Liver (tissue), 9 donors: Measurements from ENCODE around the gene SHC2. TPM values are rescaled to one million over a fixed set of nuclear protein-coding genes. Genes with fewer than 3 reads are reported as not detected.

Experiments used
- DNase-seq: peaks from one replicate; pipeline ENCODE4 v3.0.0-alpha.2; 2017; ENCODE audit warnings: low spot score
- H3K27ac ChIP-seq, 2 donors: one replicate each; pipeline ENCODE4 v1.7.0; 2013; ENCODE audit warnings: inconsistent platforms in 2 of 2, low read length in 2 of 2, control low read depth in 1 of 2, low read depth in 1 of 2, mild to moderate bottlenecking in 1 of 2
- H3K27me3 ChIP-seq, 4 donors: one replicate each; pipeline versions ENCODE4 v1.6.1 to v1.7.0; 2013; ENCODE audit warnings: low read length in 3 of 4, inconsistent platforms in 1 of 4, mild to moderate bottlenecking in 1 of 4, moderate library complexity in 1 of 4; ENCODE audit not compliant: control insufficient read depth in 4 of 4, insufficient read depth in 4 of 4
- H3K36me3 ChIP-seq, 4 donors: one replicate each; pipeline versions ENCODE4 v1.6.1 to v1.7.0; 2013; ENCODE audit warnings: low read length in 3 of 4, mild to moderate bottlenecking in 3 of 4, low read depth in 1 of 4, moderate library complexity in 1 of 4; ENCODE audit not compliant: control insufficient read depth in 4 of 4, insufficient read depth in 3 of 4
- H3K4me1 ChIP-seq, 4 donors: one replicate each; pipeline versions ENCODE4 v1.6.1 to v1.7.0; 2013; ENCODE audit warnings: low read length in 3 of 4, mild to moderate bottlenecking in 3 of 4, moderate library complexity in 1 of 4; ENCODE audit not compliant: control insufficient read depth in 4 of 4, insufficient read depth in 4 of 4
- H3K4me3 ChIP-seq, 3 donors: one replicate each; pipeline versions ENCODE4 v1.6.1 to v1.7.0; 2013; ENCODE audit warnings: low read length in 3 of 3, control low read depth in 1 of 3, low read depth in 1 of 3, mild to moderate bottlenecking in 1 of 3
- H3K9ac ChIP-seq, 2 donors: one replicate each; pipeline ENCODE4 v1.7.0; 2013; ENCODE audit warnings: low read length in 2 of 2, mild to moderate bottlenecking in 2 of 2, moderate library complexity in 2 of 2, control low read depth in 1 of 2, low read depth in 1 of 2
- H3K9me3 ChIP-seq, 4 donors: one replicate each; pipeline versions ENCODE4 v1.6.1 to v1.7.0; 2013; ENCODE audit warnings: low read length in 3 of 4; ENCODE audit not compliant: control insufficient read depth in 4 of 4
- ATF3 ChIP-seq: IDR thresholded peaks from 2 replicates; pipeline ENCODE4 v1.6.1; 2016; ENCODE audit warnings: antibody characterized with exemption
- CTCF ChIP-seq: fragments of 150-350 bp; IDR thresholded peaks from 2 replicates; pipeline ENCODE4 v1.5.1; 2017; ENCODE audit warnings: improper control_type of control experiment, low read depth, low read length; ENCODE audit not compliant: missing input control
- EGR1 ChIP-seq, 2 donors: IDR thresholded peaks; 2 replicates each; pipeline ENCODE4 v1.6.1; 2016 to 2018; ENCODE audit warnings: antibody characterized with exemption in 2 of 2, low read depth in 2 of 2
- FOXA1 ChIP-seq: IDR thresholded peaks from 2 replicates; pipeline ENCODE4 v1.6.1; 2016; ENCODE audit warnings: antibody characterized with exemption
- FOXA2 ChIP-seq: IDR thresholded peaks from 2 replicates; pipeline ENCODE4 v1.6.1; 2016; ENCODE audit warnings: antibody characterized with exemption
- HNF4A ChIP-seq, 2 donors: conservative IDR thresholded peaks; 2 replicates each; pipeline ENCODE4 v1.6.1; 2016; ENCODE audit warnings: antibody characterized with exemption in 2 of 2, mild to moderate bottlenecking in 2 of 2
- HNF4G ChIP-seq: IDR thresholded peaks from 2 replicates; pipeline ENCODE4 v1.6.1; 2016; ENCODE audit warnings: antibody characterized with exemption
- JUND ChIP-seq, 2 donors: IDR thresholded peaks; 2 replicates each; pipeline ENCODE4 v1.6.1; 2016; ENCODE audit warnings: antibody characterized with exemption in 2 of 2
- MAX ChIP-seq: IDR thresholded peaks from 2 replicates; pipeline ENCODE4 v1.6.1; 2016; ENCODE audit warnings: antibody characterized with exemption
- NR2F2 ChIP-seq: IDR thresholded peaks from 2 replicates; pipeline ENCODE4 v1.6.1; 2016; ENCODE audit warnings: antibody characterized with exemption
- RAD21 ChIP-seq, 2 donors: IDR thresholded peaks; 2 replicates each; pipeline ENCODE4 v1.6.1; 2016; ENCODE audit warnings: antibody characterized with exemption in 2 of 2, mild to moderate bottlenecking in 2 of 2
- RXRA ChIP-seq, 2 donors: IDR thresholded peaks; 2 replicates each; pipeline ENCODE4 v1.6.1; 2017 to 2018; ENCODE audit warnings: antibody characterized with exemption in 2 of 2, mild to moderate bottlenecking in 1 of 2
- SP1 ChIP-seq: IDR thresholded peaks from 2 replicates; pipeline ENCODE4 v1.6.1; 2018; ENCODE audit warnings: antibody characterized with exemption, mild to moderate bottlenecking
- TAF1 ChIP-seq: conservative IDR thresholded peaks from 2 replicates; pipeline ENCODE4 v1.6.1; 2016; ENCODE audit warnings: antibody characterized with exemption, mild to moderate bottlenecking
- YY1 ChIP-seq: IDR thresholded peaks from 2 replicates; pipeline ENCODE4 v1.6.1; 2016; ENCODE audit warnings: antibody characterized with exemption, mild to moderate bottlenecking
- ZBTB33 ChIP-seq: IDR thresholded peaks from 2 replicates; pipeline ENCODE4 v1.6.1; 2016; ENCODE audit warnings: antibody characterized with exemption
- WGBS: extraction: QIAGEN DNeasy Blood & Tissue Kit; methylation state at CpG from one replicate; pipeline ENCODE4 v1.1.7; 2013; 5-methylcytosine and 5-hydroxymethylcytosine counted together
- polyA plus RNA-seq, 2 donors: library from polyadenylated mRNA; stranded (reverse) in 1 of 2; unstranded in 1 of 2; fragments of 200-250 nt in 1 of 2; fragments of >200 nt in 1 of 2; fragmentation: Nextera tagmentation in 1 of 2; extraction: Ambion mirVana in 1 of 2; gene quantifications; one replicate each; pipeline versions ENCODE4 v1.2.1 to v1.2.3, GENCODE V29; 2013 to 2015
- total RNA-seq, 2 donors: library from RNA; depleted of rRNA; stranded (reverse); fragments of >200 nt; gene quantifications; one replicate each; pipeline ENCODE4 v1.2.3, GENCODE V29; 2014
- donor health status: healthy.
- donor health status: healthy.
- donor health status: healthy.
- donor health status: healthy.
- donor health status: healthy.

Gene SHC2
- total and polyA plus RNA-seq, 4 donors = 15.6 to 43.0 (median 23.0) TPM

GRCh38 chr19:492091-492531, 31.3 kb upstream of the SHC2 start (continued):
- TF ChIP-seq CTCF (no peak), RAD21 (IDR thresholded peaks at IDR 0.05) (no peak), SP1 (no peak), ATF3 (no peak), YY1 (no peak), RXRA (IDR thresholded peaks at IDR 0.05) (no peak), FOXA1 (no peak), TAF1 (no peak), EGR1 (IDR thresholded peaks at IDR 0.05; ENCODE audit: low read depth in 2 of 2) (no peak), HNF4G (no peak)

- H3K4me3 ChIP-seq = no peak overlapping the region
- H3K27me3 ChIP-seq = no peaks in the 10 kb centered on the region
- H3K4me1 ChIP-seq = peaks cover 0 to 11% (median 5%) of the 10 kb centered on the region in 4 donors
- no peak overlapping the region for H3K9ac ChIP-seq
- no peak overlapping the region for H3K27ac ChIP-seq
- H3K9me3 ChIP-seq = no peaks in the 10 kb centered on the region
- TF ChIP-seq MAX (no peak), RAD21 (IDR thresholded peaks at IDR 0.05) (no peak), EGR1 (IDR thresholded peaks at IDR 0.05; ENCODE audit: low read depth in 2 of 2) (no peak), RXRA (IDR thresholded peaks at IDR 0.05) (no peak), CTCF (no peak), SP1 (no peak), TAF1 (no peak), HNF4A (conservative IDR thresholded peaks at IDR 0.05) (no peak), HNF4G (no peak), ATF3 (no peak), NR2F2 (no peak), FOXA1 (no peak), FOXA2 (no peak), JUND (IDR thresholded peaks at IDR 0.05) (no peak), ZBTB33 (no peak)
- WGBS = 83% methylated on average over 32 of the region's 32 CpGs
- H3K36me3 ChIP-seq = no peaks in the 10 kb centered on the region
- DNase-seq = no peak
These were observed 30.4 kb upstream of the SHC2 start for GRCh38 chr19:491146-491741.
